HG02970 (cell line): ENCODE measurements around the gene ANGPT4.
"Not testable (repeated sequence)": the region's sequence is repeated elsewhere in the genome, so short reads cannot be mapped to it uniquely, and the experiment has no call there.

Experiments
- ATAC-seq: cut with Tn5 transposase; IDR thresholded peaks from one replicate; pipeline ENCODE4 v1.9.1; 2021; ENCODE audit warnings: mild to moderate bottlenecking, moderate library complexity, moderate number of reproducible peaks; ENCODE audit not compliant: unreplicated experiment, low FRiP score

Gene ANGPT4

GRCh38 chr20:910132-910869 is 5.8 kb downstream of the ANGPT4 start:
- ATAC-seq = no peak

GRCh38 chr20:909641-910040 is 6.5 kb downstream of the ANGPT4 start:
- no peak for ATAC-seq

GRCh38 chr20:906703-907270 is 9.3 kb downstream of the ANGPT4 start:
- ATAC-seq = no peak

GRCh38 chr20:906001-906520 is 10.1 kb downstream of the ANGPT4 start:
- no peak for ATAC-seq

GRCh38 chr20:905396-905961 is 10.7 kb downstream of the ANGPT4 start:
- ATAC-seq = no peak

- no peak for ATAC-seq
Observed at GRCh38 chr20:904039-904545, 12.0 kb downstream of the ANGPT4 start.

- not testable (repeated sequence) for ATAC-seq
Observed at GRCh38 chr20:897436-897835, 18.7 kb downstream of the ANGPT4 start.

GRCh38 chr20:896501-897025 is 19.6 kb downstream of the ANGPT4 start:
- ATAC-seq = no peak

GRCh38 chr20:892371-892770 is 23.8 kb downstream of the ANGPT4 start:
- ATAC-seq = not testable (repeated sequence)

- ATAC-seq = no peak
Observed at GRCh38 chr20:891706-892080, 24.4 kb downstream of the ANGPT4 start.

- no peak for ATAC-seq
Observed at GRCh38 chr20:891058-891705, 25.0 kb downstream of the ANGPT4 start.

GRCh38 chr20:890666-891057 is 25.5 kb downstream of the ANGPT4 start:
- no peak for ATAC-seq

- ATAC-seq = no peak
Observed at GRCh38 chr20:889932-890463, 26.1 kb downstream of the ANGPT4 start.

GRCh38 chr20:889106-889505 is 27.0 kb downstream of the ANGPT4 start:
- ATAC-seq = no peak

- no peak for ATAC-seq
Observed at GRCh38 chr20:888057-888456, 28.1 kb downstream of the ANGPT4 start.

GRCh38 chr20:887137-887536 is 29.0 kb downstream of the ANGPT4 start:
- no peak for ATAC-seq

- no peak for ATAC-seq
Observed at GRCh38 chr20:884983-885952, 30.9 kb downstream of the ANGPT4 start.

GRCh38 chr20:881783-882144 is 34.4 kb downstream of the ANGPT4 start:
- no peak for ATAC-seq

GRCh38 chr20:881051-881782 is 34.9 kb downstream of the ANGPT4 start:
- ATAC-seq = no peak
